Measurements from ENCODE around the gene MAP7.
"Not testable (repeated sequence)": the region's sequence is repeated elsewhere in the genome, so short reads cannot be mapped to it uniquely, and the experiment has no call there.

MAP7 gene

DNA sequence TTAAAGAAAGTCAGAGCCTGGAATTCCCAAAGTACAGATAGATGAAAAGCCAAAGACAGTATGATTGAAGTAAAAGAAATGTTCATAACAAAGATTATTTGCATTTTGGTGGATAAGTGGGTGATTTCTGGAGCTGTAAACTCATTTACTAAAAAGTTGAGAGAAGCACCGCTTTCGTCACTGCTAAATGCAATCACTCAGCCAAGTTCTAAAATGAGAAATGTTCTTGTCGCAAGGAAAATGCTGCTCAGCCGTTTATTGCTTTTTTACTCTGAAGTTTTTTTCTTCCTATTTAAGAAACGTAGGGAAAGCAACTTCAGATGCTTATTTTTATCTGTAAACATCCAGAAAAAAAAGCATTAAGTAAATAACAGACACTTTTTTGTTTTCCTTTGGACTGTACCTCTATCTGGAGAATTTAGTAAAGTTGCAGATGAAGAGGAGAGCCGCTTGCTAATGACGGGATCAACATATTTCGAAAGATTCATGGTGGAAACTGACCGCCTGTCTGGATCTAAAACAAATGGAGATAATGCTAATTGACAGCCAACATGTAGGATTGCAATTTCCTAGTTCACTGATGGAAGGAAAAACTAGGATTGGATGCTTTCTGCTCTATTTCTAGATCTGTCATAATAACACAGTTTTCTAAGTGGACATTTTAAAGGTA lies 166.8 kb downstream of the MAP7 start:
- no peak for DNase-seq (ENCODE audit: low read depth in 3 of 3)

DNA sequence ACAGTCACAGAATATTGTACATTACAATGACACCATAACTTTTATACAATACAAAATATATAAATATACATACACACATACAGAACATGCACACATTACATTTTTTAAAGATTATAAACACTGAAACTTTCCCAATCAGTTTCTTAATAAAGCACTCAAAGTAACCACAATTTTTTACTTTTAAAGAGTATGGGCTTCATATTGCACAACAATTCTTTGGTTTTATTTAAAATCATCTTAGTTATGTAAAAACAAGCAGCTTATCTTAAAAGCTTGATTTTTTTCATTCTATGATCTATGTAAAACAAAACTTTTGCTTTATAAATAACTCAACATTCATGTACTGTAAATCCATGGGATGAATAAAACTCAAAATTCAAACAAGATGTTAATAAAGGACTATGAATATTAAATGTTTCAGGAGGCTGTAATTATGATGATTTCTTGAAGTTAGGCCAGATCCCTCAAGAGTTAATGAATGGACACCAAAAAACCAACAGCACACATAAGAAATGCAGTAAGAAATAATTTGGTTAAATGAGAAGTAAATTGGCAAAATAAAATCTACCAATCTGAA lies 167.5 kb downstream of the MAP7 start:
- DNase-seq (ENCODE audit: low read depth in 3 of 3): no peak

DNA sequence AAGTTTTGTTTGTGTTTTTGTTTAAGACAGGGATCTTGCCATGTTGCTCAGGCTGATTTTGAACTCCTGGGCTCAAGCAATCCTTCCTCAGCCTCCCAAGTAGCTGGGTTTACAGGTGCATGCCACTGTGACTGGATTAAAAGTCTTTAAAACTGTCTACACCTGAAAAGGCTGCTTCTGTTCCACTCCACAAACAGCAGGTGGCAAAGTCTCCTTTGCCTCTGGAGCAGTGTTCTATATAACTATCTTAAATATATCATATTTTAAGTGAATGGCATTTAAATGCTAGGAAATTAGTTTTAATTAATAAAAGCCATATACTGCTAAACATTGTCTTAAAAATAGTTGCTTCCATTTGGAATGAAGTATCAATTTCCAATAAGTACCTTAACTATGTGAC lies 171.3 kb downstream of the MAP7 start:
- no peak for DNase-seq (ENCODE audit: low read depth in 3 of 3)

DNA sequence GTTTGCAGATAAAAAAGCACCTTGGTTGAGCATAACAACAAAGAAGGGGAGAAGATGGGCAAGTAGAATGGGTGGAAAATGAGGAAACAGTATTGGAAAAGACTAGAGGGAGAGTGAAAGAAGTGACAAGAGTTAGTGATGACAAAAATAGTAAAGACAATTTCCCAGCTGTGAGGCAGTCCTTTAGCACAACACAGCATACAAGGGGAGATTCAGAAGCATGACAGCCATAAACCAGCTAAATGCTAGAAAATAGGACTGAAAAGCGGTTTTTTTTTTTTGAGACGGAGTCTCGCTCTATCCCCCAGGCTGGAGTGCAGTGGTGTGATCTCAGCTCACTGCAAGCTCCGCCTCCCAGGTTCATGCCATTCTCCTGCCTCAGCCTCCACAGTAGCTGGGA lies 174.4 kb downstream of the MAP7 start:
- DNase-seq (ENCODE audit: low read depth in 3 of 3): not testable (repeated sequence)

DNA sequence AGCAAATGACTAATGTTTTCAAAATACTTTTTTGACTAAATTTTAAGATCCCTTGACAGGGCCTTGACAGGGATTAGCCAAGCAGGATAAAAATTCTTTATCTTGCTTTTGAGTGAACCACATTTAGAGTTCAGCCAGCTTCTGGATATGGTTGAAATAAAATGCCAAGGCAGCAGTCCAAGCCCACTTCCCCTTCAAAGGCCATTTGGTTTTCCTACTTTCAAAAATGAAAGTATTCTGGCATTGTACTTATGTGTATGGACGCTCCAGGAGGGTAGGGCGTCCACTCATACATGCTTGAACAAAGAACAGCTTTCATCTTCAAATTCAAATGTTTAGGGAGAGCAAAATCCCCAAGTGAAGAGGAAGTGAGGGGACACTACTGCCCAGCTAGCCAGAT lies 178.3 kb downstream of the MAP7 start:
- DNase-seq (ENCODE audit: low read depth in 3 of 3): no peak

DNA sequence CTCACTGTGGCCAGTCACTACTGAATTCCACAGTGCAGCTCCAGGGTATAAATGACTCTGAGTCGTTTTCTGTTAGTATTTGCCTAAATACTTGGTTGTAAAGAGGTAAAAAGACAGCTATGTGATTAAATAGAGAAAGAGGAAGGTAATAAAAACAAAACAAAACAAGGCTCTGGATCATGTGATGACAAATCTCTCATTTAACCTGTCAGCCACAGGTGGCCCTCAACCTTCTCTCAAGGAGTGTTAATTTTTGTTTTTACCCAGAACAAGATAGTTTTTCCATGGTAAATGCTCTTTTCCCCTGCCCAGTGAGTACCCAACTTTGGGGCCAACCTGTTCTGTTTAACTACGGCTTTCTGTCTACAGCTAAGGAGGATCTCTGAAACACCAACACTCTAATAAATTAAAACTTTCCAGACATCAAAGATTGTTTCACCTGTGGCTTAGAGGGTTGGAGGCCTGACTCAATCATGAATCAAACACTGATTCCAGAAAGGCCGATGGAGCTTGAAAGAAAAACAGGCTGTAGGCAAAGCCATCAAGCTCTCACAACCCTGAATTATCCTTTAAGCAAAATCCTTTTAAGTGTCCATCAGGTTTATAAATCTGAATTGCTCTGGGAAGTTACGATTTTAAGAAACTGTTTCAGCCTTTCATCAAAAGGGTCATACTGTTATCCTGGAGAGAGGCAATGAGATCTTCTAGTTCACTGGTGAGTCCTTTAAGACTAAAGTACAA lies 179.1 kb downstream of the MAP7 start:
- no peak for DNase-seq (ENCODE audit: low read depth in 3 of 3)

DNA sequence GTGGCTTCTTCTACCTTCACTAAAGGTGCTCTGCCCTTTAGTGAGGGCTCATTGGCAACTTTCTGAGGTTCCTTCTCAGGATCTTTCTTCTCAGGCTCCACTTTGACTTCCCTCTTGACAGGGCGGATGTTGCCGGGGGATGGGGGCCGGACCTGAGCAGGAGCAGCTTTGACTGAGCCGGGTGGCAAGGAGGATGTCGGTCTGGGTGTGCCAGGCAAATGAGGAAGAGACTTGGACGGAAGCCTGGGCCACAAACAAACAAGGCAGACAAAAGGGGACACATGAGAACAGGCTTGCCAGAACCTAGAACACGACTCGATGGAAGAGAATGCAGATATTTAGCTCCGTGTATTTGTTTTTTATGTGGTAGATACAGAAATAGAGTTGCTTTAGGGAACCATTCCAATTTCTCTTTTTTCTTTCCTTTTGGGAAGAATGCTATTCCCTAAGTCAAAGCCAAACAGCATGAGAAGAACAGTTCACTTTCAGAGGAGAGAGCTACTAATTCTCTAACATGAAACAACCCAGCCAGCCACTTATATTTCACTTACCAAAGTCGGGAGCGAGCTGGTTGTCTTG lies 184.4 kb downstream of the MAP7 start:
- DNase-seq (ENCODE audit: low read depth in 3 of 3): no peak

DNA sequence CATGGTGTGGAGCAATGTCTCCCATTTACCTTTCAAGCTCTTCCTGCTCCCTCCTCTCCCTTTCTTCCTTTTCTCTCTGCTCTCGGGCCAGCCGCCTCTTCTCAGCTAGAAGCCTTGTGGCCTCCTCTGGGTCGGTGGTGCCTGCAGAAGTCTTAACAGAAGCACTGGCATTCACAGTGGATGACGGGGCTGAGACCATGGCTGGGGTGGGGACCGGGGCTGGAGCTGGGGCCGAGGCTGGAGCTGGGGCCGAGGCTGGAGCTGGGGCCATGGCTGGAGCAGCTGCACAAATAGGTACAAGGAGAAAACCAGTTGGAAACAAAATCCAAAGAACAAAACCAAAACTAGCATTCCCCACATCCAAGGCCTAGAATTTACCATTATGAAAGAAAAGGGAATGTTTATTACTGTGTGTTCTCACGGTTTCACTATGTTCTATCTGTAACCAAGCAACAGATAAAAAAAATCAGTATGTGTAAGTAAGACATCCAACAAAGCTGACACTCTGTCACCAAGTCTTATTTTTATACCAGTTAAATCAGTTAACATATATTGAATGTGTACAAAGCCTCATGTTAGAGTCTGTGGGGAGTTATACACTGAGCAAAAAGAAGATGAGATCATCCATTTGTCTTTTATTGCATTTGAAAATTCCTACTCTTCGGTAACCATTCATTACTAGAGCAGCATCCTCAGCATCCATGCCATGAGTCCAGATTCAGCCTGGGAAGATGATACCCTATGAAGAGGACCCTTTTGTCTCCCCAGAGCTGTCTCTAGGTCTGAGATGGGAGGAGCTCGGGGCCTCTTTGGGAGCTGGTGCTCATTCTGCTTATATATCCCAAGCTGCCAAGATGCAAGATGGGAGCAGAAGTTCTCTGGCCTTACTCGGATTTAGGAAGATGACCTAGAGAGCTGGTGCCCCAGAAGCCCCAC lies 187.5 kb downstream of the MAP7 start:
- DNase-seq (ENCODE audit: low read depth in 3 of 3): no peak

DNA sequence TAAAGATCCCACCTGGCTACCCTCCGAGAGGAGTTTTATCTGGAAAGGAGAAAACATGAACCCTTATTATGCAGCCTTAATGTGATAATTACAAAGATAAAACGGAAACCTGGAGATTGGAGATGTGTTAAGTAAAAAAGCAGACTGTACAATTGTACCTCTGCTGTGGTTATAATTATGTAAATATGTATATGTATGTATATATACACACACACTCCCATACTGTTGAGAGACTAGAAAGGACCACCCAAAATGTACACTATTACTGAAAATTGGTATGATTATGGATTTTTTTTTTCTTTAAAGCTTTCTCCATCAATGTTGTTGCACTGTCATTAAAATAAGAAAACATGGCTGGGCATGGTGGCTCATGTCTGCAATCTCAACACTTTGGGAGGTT lies 188.4 kb downstream of the MAP7 start:
- no peak for DNase-seq (ENCODE audit: low read depth in 3 of 3)

DNA sequence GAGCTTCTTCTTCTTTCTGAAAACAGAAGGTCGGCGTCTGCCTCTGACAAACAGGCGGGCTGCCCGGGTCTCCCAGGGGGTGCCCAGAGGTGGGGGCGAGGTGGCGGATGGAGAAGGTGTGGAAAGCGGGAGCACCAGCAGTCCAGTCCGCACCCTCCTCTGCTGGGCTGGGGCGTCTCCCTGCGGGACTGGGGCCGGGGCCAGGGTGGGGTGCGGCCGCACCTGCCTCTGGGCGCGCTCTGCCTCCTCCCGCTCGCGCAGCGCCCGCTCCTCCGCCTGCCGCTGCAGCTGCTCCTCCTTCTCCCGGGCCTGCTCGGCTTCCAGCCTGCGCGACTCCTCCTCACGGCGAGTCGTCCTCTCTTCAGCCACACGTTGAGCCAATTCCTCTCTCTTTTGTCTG lies 189.4 kb downstream of the MAP7 start:
- DNase-seq (ENCODE audit: low read depth in 3 of 3): no peak

DNA sequence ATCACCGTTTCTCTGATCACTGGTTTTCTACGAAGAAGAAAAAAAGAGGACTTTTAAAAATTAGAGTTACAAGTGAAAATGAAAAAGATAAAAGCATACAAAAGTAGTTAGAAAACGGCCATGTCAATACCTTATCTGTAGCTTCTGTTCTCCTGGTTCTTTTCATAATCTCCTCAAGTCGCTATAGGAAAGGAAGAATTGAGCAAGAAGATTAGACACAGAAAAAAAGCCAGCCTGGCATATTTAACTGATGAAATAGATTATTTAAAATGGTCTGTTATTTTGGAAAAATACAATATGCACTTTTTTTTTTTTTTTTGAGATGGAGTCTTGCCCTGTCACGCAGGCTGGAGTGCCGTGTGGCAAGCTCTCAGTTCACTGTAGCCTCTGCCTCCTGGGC lies 190.4 kb downstream of the MAP7 start:
- no peak for DNase-seq (ENCODE audit: low read depth in 3 of 3)

DNA sequence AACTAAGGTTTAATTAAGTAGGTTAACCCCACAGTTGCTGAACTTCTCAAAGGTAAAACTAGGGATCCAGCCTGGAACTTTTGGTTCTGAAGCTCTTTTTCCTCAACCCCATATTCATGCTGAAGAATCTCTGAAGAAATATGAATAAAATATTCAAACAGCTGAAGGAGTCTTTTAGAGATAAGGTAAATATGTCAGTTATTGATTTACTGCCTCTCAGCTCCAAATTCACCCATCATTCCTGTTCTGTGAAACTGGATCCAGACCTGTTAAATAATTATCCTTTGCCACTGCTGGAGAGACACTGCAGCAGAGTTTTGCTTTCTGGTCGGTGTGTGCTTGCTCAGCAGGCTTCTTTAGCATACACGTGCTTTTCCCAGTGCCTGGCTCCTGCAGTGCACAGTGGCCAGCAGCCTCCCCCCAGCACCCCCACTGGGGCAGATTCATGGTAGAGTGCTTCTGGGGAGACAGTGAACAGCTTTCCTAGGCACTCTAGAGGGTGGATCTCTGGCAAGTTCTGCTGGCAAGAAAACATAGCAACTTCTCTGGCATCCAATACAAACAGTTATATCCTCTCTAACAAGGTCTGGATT lies 198.6 kb downstream of the MAP7 start:
- DNase-seq (ENCODE audit: low read depth in 3 of 3): no peak

DNA sequence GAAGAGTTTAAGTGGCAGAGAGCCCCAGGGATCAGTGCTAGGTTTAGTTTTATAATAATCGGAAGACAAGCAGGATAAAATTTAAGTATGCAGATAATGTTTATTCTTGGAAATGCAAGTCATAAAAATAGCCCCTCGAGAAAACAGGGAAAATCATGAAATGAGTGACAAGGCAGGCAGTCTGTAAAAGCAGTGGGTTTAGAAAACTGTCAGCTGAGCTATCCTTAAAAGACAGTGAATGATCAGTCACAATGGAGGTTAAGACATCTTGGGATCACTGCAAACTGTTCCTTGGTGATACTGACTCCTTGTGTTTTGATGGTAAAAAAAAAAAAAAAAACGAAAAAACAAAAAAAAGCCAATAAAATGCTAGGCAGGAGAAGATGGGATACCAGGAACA lies 199.3 kb downstream of the MAP7 start:
- no peak for DNase-seq (ENCODE audit: low read depth in 3 of 3)

DNA sequence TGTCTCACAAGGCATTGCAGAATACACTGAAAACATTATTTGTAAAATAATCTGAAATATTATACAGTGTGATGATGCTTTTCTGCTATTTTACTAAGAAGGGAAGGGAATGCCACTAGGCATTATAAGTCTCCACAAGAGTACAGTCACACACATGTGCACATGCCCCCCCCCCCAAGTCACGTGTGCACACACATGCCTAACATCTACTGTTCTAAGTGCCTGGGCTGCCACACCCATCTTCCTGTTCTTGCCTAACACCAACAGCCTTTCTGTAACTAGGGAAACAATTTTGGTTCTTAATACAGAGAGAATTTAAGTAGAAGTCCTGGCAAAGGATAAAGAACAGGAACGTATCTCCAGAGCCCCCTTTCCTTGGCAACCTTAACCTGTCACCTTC lies 202.4 kb downstream of the MAP7 start:
- DNase-seq (ENCODE audit: low read depth in 3 of 3): no peak

DNA sequence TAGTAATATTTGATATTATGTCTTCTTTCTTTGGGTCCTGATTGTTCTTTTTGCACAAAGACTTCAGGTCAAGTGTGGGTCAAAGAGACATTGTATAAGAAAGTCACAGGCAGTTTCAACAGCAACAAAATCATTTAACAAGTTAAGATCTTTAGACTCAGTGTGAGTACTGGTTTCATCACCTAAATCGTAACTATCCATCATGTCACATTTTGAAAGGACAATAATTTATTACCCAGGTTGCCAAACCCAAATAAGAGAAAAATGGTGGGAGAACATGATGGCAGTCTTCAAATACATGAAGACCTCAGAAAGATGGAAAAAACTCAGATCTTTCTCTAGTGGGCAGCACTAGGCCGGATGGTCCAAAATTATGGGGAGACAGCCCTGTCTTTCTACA lies 205.1 kb downstream of the MAP7 start:
- DNase-seq (ENCODE audit: low read depth in 3 of 3): no peak

DNA sequence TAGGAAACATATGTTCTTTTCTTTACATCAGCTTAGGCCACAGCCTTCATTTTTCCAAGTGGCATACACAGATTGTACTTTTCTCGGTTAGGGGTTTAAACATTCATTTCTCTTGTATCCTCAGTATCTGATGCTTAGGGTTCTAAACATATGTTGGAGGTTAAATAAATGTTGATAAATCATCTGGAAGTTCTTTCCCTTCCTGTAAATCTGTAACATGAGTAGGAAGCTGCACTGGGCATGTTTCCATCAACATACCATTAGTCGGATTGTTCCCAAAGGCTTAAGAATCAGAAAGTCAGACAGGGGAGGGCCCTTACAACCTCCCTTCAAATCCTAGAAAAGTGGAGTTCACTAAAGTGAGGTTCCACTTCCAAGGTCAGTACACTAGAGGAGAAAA lies 205.8 kb downstream of the MAP7 start:
- no peak for DNase-seq (ENCODE audit: low read depth in 3 of 3)

DNA sequence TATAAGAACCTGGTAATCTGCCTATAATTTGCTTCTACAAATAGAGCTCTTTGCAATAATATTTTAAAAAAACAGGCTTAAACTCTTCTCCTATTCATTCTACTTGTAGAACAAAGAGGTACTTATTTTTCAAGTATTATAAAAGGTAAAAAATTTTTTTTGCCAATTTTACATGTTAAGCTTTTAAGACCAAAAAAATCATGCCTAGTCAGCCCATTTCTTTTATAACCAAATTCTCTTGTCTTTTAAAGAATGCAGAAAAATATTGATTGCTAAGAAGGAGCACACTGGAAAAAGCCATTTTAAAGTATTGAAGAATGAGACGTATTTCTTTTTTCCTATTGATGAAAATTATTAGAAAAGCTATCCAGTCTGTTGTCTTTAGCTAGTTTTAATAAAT lies 206.5 kb downstream of the MAP7 start:
- no peak for DNase-seq (ENCODE audit: low read depth in 3 of 3)

DNA sequence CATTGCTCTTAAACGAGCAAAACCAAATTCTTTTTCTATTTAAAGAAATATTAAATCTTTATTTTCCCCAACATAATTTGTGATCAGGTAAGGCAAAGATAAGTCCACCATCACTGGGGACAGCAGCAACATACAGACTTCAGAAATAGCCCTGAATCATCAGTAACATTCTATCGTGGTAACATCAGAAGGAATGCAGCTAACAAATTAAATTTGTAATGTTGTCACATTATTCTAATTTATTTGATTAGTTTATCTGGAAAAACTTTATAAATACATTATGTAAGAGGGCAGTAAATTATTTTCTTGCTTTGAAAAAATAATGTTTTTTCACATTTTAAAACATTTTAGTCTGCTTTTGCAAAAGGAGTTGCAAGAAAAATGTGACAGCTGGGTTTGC lies 206.9 kb downstream of the MAP7 start:
- DNase-seq (ENCODE audit: low read depth in 3 of 3): no peak

DNA sequence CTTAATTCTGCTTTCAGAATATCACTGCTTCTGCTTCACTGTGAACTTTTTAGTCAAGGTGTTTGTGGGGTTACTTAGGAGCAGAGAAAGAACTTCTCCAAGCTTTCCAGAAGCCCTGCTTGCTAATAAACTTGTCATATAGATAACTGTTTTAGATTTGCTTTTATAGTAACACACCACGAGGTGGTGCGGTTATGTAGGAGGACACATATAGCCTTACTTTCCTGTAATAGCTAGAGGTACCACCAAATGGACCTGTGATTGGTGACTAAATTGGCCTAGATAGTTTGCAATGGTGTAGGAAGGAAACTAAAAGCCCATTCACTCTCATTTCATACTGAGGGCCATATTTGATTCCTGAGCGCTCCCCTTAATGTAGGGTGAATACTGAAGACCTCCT lies 208.3 kb downstream of the MAP7 start:
- no peak for DNase-seq (ENCODE audit: low read depth in 3 of 3)

DNA sequence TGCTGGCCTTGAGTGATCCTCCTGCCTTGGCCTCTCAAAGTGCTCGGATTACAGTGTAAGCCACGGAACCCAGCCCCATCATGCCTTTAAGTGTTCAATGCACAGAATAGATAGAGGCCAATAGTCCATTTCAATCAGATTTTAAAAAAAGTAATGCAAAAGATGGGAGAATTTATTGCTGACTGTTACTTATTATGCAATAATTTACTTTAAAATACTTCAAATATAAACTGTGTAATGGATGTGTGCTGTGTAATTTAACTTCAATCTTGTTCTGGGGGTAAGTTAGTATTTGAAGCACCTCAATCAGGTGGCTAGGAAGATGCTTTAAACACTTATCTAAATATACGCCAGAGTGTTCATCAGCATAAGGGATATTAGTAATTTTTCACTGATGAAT lies 208.9 kb downstream of the MAP7 start:
- no peak for DNase-seq (ENCODE audit: low read depth in 3 of 3)

DNA sequence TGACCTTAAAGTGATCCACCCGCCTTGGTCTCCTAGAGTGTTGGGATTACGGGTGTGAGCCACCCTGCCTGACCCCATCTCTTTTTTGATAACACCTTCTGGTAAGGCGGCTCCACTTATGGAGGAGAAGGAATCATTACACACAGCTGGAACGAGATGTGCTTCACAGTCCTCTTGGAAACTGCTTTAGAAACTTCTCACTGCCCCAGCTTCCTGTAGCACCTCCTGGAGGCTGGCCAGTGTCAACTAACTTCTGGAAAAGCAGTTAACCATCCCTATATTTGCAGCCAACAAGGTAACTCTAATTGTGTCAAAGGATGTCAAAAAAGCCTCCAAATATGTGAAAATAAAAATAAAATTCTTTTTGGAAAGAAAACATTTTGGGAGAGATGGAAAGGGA lies 211.7 kb downstream of the MAP7 start:
- DNase-seq (ENCODE audit: low read depth in 3 of 3): no peak

DNA sequence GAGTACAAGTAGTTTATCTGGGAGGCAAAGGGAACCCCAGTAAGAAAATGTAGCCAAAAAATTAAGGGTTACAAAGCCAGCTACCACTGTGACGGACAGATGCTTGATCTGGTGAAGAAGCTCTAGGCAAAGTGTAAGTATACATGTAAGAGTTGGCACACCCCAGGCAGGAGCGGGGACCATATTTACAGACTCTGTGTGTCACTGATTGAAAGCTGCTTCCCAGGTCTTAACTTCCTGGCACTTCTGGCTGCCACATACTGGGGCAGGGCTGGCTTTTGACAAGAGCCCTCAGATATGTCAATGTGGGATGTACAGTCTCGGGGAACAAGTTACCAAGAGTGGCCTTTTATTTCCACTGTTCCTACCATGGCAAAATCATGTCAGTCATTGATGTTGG lies 212.6 kb downstream of the MAP7 start:
- no peak for DNase-seq (ENCODE audit: low read depth in 3 of 3)

Measured in stimulated activated CD4-positive, alpha-beta T cell treated with anti-CD3 and anti-CD28 coated beads, TNF-alpha, amount 100 ng/mL, for 4 hours (primary cell).